Lung (tissue), 12 donors: Measurements from ENCODE around the gene UGT1A3. TPM values are rescaled to one million over a fixed set of nuclear protein-coding genes. Genes with fewer than 3 reads are reported as not detected.

Experiments used
- ATAC-seq: fragments of 200-7000 bp; cut with Tn5 transposase; one replicate; pipeline ENCODE4 v1.9.1; 2020; ENCODE audit warnings: moderate number of reproducible peaks; ENCODE audit not compliant: insufficient read depth, low FRiP score
- DNase-seq, 3 donors: peaks; one replicate each; pipeline ENCODE4 v3.0.0-alpha.2; 2013 to 2017
- H3K27ac ChIP-seq, 2 donors: one replicate each; pipeline ENCODE4 v1.5.1; 2013; ENCODE audit warnings: mild to moderate bottlenecking in 2 of 2, moderate library complexity in 2 of 2, control low read depth in 1 of 2, inconsistent platforms in 1 of 2, low read depth in 1 of 2, low read length in 1 of 2
- H3K27me3 ChIP-seq, 3 donors: one replicate each; pipeline ENCODE4 v1.5.1; 2013; ENCODE audit warnings: low read length in 2 of 3; ENCODE audit not compliant: control insufficient read depth in 3 of 3, insufficient read depth in 3 of 3
- H3K36me3 ChIP-seq, 4 donors: one replicate each; pipeline ENCODE4 v1.5.1; 2013; ENCODE audit warnings: low read length in 4 of 4, mild to moderate bottlenecking in 1 of 4, moderate library complexity in 1 of 4; ENCODE audit not compliant: control insufficient read depth in 4 of 4, insufficient read depth in 4 of 4
- H3K4me1 ChIP-seq, 5 donors: one replicate each; pipeline ENCODE4 v1.5.1; 2013; ENCODE audit warnings: low read length in 5 of 5, mild to moderate bottlenecking in 2 of 5, moderate library complexity in 1 of 5; ENCODE audit not compliant: control insufficient read depth in 5 of 5, insufficient read depth in 5 of 5
- H3K4me3 ChIP-seq: one replicate; pipeline ENCODE4 v1.5.1; 2013; ENCODE audit warnings: mild to moderate bottlenecking, control low read depth, moderate library complexity
- H3K9ac ChIP-seq, 2 donors: one replicate each; pipeline ENCODE4 v1.5.1; 2013; ENCODE audit warnings: low read length in 2 of 2, control low read depth in 1 of 2; ENCODE audit not compliant: insufficient read depth in 1 of 2
- H3K9me3 ChIP-seq, 4 donors: one replicate each; pipeline ENCODE4 v1.5.1; 2013; ENCODE audit warnings: low read length in 3 of 4, mild to moderate bottlenecking in 1 of 4, moderate library complexity in 1 of 4; ENCODE audit not compliant: control insufficient read depth in 4 of 4, insufficient read depth in 3 of 4
- CTCF ChIP-seq: IDR thresholded peaks from 2 replicates; pipeline ENCODE4 v1.5.1; 2012; ENCODE audit warnings: mild to moderate bottlenecking; ENCODE audit errors: control extremely low read depth, extremely low read depth
- WGBS, 2 donors: extraction: QIAGEN DNeasy Blood & Tissue Kit; methylation state at CpG; one replicate each; pipeline ENCODE4 v1.1.7; 2013; 5-methylcytosine and 5-hydroxymethylcytosine counted together
- polyA plus RNA-seq, 2 donors: library from polyadenylated mRNA; stranded (reverse); fragments of 200-250 nt; gene quantifications; one replicate each; pipeline ENCODE4 v1.2.1, GENCODE V29; 2013
- total RNA-seq, 2 donors: library from RNA; depleted of rRNA in 1 of 2; stranded (reverse); fragments of >200 nt in 1 of 2; gene quantifications; one replicate each; pipeline ENCODE4 v1.2.1, GENCODE V29; 2014 to 2021
- donor health status: control.
- donor health status: control.
- donor health status: Bipolar disorder and iron deficiency.
- donor health status: healthy.
- donor health status: DM: yes; HTN: yes; CAD: no.

UGT1A3 gene
- total and polyA plus RNA-seq, 4 donors, result not detected

DNA sequence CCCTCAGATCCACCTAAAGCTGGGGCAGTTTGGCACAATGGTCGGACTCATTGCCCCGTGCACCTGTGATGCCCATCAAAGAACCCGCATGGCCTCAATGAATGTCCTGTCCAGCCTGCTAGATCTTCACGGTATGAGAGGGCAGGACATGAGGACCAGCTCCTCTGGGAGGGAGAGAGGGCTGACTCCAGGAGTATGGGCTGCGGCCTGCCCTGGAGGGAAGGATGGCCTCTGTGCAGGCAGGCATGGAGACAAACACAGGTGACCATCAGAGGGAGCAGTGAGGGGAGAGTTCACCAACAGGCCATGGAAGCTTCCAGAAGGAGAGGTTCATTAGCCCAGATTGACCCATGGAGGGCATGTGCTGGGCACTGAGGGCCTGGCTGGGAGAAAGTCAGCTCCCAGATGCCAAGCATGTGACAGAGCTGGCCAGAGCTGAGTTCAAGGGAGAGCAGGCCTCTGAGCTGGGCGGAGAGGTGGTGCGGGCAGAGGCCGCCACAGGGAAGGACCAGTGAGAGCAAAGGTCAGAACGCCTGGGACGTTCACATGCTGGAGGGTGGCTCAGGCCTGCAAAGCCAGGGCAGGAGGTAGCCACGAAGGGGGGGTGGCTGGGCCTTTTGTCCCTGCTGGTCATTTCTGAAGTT, 89.3 kb downstream of the UGT1A3 start:
- Histone ChIP-seq H3K9ac (no peak overlapping the region), H3K27ac (no peak overlapping the region), H3K4me1 (no peaks in the 10 kb centered on the region), H3K27me3 (no peaks in the 10 kb centered on the region), H3K36me3 (no peaks in the 10 kb centered on the region), H3K9me3 (peaks cover 0 to 2% (median 0%) of the 10 kb centered on the region in 4 donors), H3K4me3 (no peak overlapping the region)
- TF ChIP-seq CTCF, result no peak
- WGBS, 2 donors, result 91 to 94% methylated on average over 11 of the region's 11 CpGs
- no peak for DNase-seq
- no peak for ATAC-seq

DNA sequence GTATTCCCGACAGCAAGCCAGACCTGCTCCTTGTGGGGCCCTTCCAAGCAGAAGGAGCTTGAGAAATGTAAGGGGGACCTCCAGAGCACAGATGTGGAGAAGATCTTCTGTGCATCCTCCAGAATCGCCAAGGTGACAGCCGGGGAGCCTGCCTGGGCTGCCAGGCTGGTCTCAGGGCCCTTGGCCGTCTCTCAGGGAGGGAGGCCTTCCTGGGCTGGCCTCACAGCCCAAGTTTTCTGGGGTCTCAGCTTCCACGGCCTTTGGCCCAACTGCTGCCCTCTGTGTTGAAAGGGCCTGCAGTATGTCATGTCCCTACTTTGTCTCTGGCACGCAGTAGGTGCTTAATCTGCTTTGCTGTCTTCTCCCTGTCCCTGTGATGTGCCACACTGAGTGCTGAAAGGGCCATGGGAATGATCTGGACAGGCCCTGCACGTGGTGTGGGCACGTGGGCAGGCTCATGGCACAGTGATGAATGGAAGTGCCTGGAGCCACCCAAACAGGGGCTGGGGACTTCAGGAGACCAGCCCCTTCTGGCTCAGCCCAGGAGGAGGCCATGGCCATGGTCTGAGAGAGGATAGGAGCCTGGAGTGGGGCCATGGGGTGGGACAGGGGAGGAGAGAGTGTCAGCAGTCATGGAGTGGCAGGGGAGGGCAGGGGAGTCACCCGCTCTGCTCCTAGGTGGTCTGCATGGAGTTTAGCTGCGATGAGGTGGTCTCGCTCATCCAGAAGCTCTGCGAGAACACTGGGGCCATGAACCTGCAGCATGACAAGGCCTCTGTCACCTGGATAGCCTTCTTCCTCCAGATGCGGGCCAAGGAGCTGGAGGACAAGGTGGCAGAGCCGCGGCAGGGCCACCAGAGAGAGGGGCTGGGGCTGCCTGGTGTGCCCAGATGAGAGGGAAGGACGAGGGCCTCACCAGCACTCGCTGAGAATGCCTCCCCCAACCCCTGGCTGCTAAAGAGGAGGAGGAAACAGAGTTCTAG, 90.1 kb downstream of the UGT1A3 start:
- peaks cover 0 to 2% (median 0%) of the 10 kb centered on the region in 4 donors for H3K9me3 ChIP-seq
- no peak for DNase-seq
- WGBS, 2 donors, result 75 to 85% methylated on average over 17 of the region's 17 CpGs
- H3K36me3 ChIP-seq, result no peaks in the 10 kb centered on the region
- no peaks in the 10 kb centered on the region for H3K27me3 ChIP-seq
- H3K4me1 ChIP-seq, result no peaks in the 10 kb centered on the region
- TF ChIP-seq CTCF, result no peak
- ATAC-seq, result no peak
- no peak overlapping the region for H3K27ac ChIP-seq
- H3K9ac ChIP-seq, result no peak overlapping the region
- H3K4me3 ChIP-seq, result no peak overlapping the region

DNA sequence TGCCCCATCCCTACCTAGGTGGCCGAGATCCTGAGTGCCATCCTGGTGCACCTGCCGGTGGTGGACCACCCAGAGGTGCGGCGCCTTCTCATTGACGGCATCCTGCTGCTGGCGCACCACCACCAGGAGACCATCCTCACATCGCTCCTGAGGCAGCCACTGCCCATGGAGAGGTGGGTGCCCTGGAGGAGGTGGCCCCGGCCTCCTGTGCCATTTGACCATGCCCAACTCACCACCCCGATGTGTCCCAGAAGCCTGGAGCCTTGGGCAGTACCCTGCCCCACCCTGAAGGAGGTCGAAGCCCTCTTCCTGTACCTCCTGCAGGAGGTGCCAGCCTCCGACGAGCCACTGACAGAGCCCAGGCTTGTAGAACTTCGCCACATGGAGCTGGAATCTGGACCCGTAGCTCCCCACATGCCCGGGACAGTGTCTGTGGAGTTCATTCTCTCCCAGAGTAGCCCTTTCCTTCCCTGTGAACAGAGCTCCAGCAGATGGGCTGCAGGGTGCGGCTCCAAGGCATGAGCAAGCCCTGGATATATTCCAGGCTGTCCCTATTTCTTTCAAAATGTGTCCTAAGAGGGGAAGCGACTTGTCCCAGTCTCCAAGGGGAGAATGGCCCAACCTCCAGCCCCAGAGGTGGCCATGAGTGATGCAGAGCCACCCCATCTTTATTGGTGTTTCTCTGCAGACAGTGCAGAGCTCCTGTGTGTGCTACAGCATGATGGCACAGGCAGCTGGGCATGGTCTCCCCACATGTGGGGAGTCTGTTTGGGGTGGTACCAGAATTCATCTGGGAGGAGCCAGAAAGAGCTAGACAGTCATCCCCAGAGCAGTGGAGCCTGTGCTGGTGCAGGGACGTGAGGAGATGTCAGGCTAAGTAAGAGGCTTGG, 91.3 kb downstream of the UGT1A3 start:
- ATAC-seq, result no peak
- no peak for TF ChIP-seq CTCF
- Histone ChIP-seq H3K9me3 (peaks cover 0 to 2% (median 0%) of the 10 kb centered on the region in 4 donors), H3K36me3 (no peaks in the 10 kb centered on the region), H3K9ac (no peak overlapping the region), H3K4me3 (no peak overlapping the region), H3K4me1 (no peaks in the 10 kb centered on the region), H3K27me3 (no peaks in the 10 kb centered on the region), H3K27ac (no peak overlapping the region)
- 86 to 90% methylated on average over 18 of the region's 18 CpGs for WGBS, 2 donors
- DNase-seq, result no peak
